SK-N-SH (cell line): ENCODE results near the gene POLR2B. TPM values are rescaled to one million over a fixed set of nuclear protein-coding genes. Genes with fewer than 3 reads are reported as not detected.
A peak's percentile ranks its signal among the peaks of the same experiment; 100 is the strongest.

ENCODE experiments used
- CTCF ChIA-PET: fragments of 300-600, 350-600 bp; formaldehyde crosslinking; extraction: SDS; loops from one replicate; lab custom pipeline; 2021; lab: Yijun Ruan, JAX
- POLR2A ChIA-PET: fragments of 350-600 bp; sonication (Branson Sonifier 250); formaldehyde crosslinking; extraction: SDS; loops from one replicate; lab custom pipeline; 2020; ENCODE audit warnings: antibody characterized with exemption, inconsistent platforms; lab: Yijun Ruan, JAX
- DNase-seq: peaks from one replicate; pipeline ENCODE4 v3.0.0; 2012
- H2AFZ ChIP-seq: fragments of 200-600 bp; sonication (generic); 2 replicates; pipeline ENCODE4 v1.8.1; 2016; ENCODE audit warnings: antibody characterized with exemption, mild to moderate bottlenecking, low read depth
- H3F3A ChIP-seq: fragments of 200-600 bp; sonication (generic); replicated peaks from 2 replicates; pipeline ENCODE3; 2016; ENCODE audit warnings: antibody characterized with exemption, mild to moderate bottlenecking; ENCODE audit not compliant: insufficient read depth
- H3K27ac ChIP-seq, 2 experiments: fragments of 200-500 bp in 1 of 2; fragments of 200-600 bp in 1 of 2; sonication (Bioruptor generic) in 1 of 2; sonication (generic), shearing (Covaris generic) in 1 of 2; 2 replicates each; pipeline versions ENCODE4 v1.5.1 to v1.6.1; 2014 to 2016; ENCODE audit warnings: low read depth in 2 of 2, inconsistent platforms in 1 of 2, low read length in 1 of 2, mild to moderate bottlenecking in 1 of 2, mixed read lengths in 1 of 2
- H3K27me3 ChIP-seq: fragments of 200-600 bp; sonication (generic), shearing (Covaris generic); 2 replicates; pipeline ENCODE4 v1.6.1; 2016; ENCODE audit warnings: mixed run types; ENCODE audit not compliant: insufficient read depth
- H3K36me3 ChIP-seq, 2 experiments: fragments of 200-500 bp in 1 of 2; fragments of 200-600 bp in 1 of 2; sonication (Bioruptor generic) in 1 of 2; sonication (generic) in 1 of 2; replicated peaks in 1 of 2; 2 replicates each; pipeline versions ENCODE3 to v1.5.1; 2014 to 2016; ENCODE audit warnings: low read length in 1 of 2, mild to moderate bottlenecking in 1 of 2; ENCODE audit not compliant: insufficient read depth in 2 of 2, control insufficient read depth in 1 of 2
- H3K4me1 ChIP-seq, 2 experiments: fragments of 200-500 bp in 1 of 2; fragments of 200-600 bp in 1 of 2; sonication (Bioruptor generic) in 1 of 2; sonication (generic), shearing (Covaris generic) in 1 of 2; 2 replicates each; pipeline versions ENCODE4 v1.5.1 to v1.6.1; 2014 to 2016; ENCODE audit warnings: low read depth in 1 of 2, low read length in 1 of 2, mixed run types in 1 of 2; ENCODE audit not compliant: insufficient read depth in 2 of 2, control insufficient read depth in 1 of 2
- H3K4me2 ChIP-seq: fragments of 200-600 bp; sonication (generic), shearing (Covaris generic); 2 replicates; pipeline ENCODE4 v1.6.1; 2017; ENCODE audit warnings: mixed run types
- H3K4me3 ChIP-seq, 2 experiments: fragments of 200-500 bp in 1 of 2; fragments of 200-600 bp in 1 of 2; sonication (Bioruptor generic) in 1 of 2; sonication (generic), shearing (Covaris generic) in 1 of 2; 2 replicates each; pipeline versions ENCODE4 v1.5.1 to v1.8.1; 2014 to 2016; ENCODE audit warnings: low read depth in 2 of 2, inconsistent platforms in 1 of 2, low read length in 1 of 2, mild to moderate bottlenecking in 1 of 2, mixed read lengths in 1 of 2, moderate library complexity in 1 of 2
- H3K79me2 ChIP-seq: fragments of 200-600 bp; sonication (generic); 2 replicates; pipeline ENCODE4 v1.8.1; 2017; ENCODE audit warnings: mild to moderate bottlenecking; ENCODE audit not compliant: insufficient read depth
- H3K9ac ChIP-seq: fragments of 200-600 bp; sonication (generic); 2 replicates; pipeline ENCODE4 v1.6.1; 2017; ENCODE audit warnings: mixed run types
- H3K9me2 ChIP-seq: fragments of 200-600 bp; sonication (generic); 2 replicates; pipeline ENCODE4 v1.6.1; 2017; ENCODE audit warnings: mixed run types
- H3K9me3 ChIP-seq: fragments of 200-600 bp; sonication (generic); 2 replicates; pipeline ENCODE4 v1.6.1; 2017; ENCODE audit warnings: mixed run types, mild to moderate bottlenecking, moderate library complexity
- H4K20me1 ChIP-seq: fragments of 200-600 bp; sonication (generic); 2 replicates; pipeline ENCODE4 v1.6.1; 2017; ENCODE audit warnings: mild to moderate bottlenecking, mixed run types; ENCODE audit not compliant: insufficient read depth
- CHD2 ChIP-seq: fragments of 150-350 bp; IDR thresholded peaks from 2 replicates; pipeline ENCODE4 v1.6.1; 2018; ENCODE audit warnings: low read length; ENCODE audit not compliant: partially characterized antibody
- CTCF ChIP-seq: fragments of 200-600 bp; sonication (generic); IDR thresholded peaks from 2 replicates; pipeline ENCODE4 v1.6.1; 2017; ENCODE audit warnings: antibody characterized with exemption, mild to moderate bottlenecking, moderate library complexity
- ELF1 ChIP-seq: IDR thresholded peaks from 2 replicates; pipeline ENCODE4 v1.4.0; 2012
- EP300 ChIP-seq, 2 experiments: IDR thresholded peaks; 2 replicates each; pipeline versions ENCODE4 v1.4.0 to v1.6.1; 2012; ENCODE audit warnings: borderline replicate concordance in 1 of 2, low read depth in 1 of 2, low read length in 1 of 2
- EZH2phosphoT487 ChIP-seq: fragments of 200-600 bp; sonication (generic); IDR thresholded peaks from 2 replicates; pipeline ENCODE4 v1.6.1; 2017; ENCODE audit warnings: low read depth, mixed run types, mild to moderate bottlenecking, antibody characterized with exemption, moderate library complexity, borderline replicate concordance
- FOSL2 ChIP-seq: IDR thresholded peaks from 2 replicates; pipeline ENCODE4 v1.4.0; 2012; ENCODE audit warnings: low read depth, mild to moderate bottlenecking, moderate library complexity, borderline replicate concordance
- FOXJ3 ChIP-seq: sonication (generic); formaldehyde crosslinking; IDR thresholded peaks from 2 replicates; pipeline ENCODE4 v1.5.1; 2020; ENCODE audit warnings: mild to moderate bottlenecking, missing genetic modification reagents
- MAX ChIP-seq: IDR thresholded peaks from 2 replicates; pipeline ENCODE4 v1.4.0; 2012; ENCODE audit warnings: low read depth
- PBX3 ChIP-seq: IDR thresholded peaks from 2 replicates; pipeline ENCODE4; 2012
- POLR2AphosphoS5 ChIP-seq: IDR thresholded peaks from 2 replicates; pipeline ENCODE4 v1.6.1; 2012; ENCODE audit warnings: low read depth, low read length
- RAD21 ChIP-seq: IDR thresholded peaks from 2 replicates; pipeline ENCODE4 v1.6.1; 2012; ENCODE audit warnings: mild to moderate bottlenecking, low read length
- RCOR1 ChIP-seq: fragments of 150-350 bp; IDR thresholded peaks from 2 replicates; pipeline ENCODE4 v1.6.1; 2017; ENCODE audit warnings: antibody characterized with exemption, low read length
- RXRA ChIP-seq: IDR thresholded peaks from 2 replicates; pipeline ENCODE4 v1.4.0; 2012; ENCODE audit warnings: low read depth, mild to moderate bottlenecking, borderline replicate concordance
- SIN3A ChIP-seq: IDR thresholded peaks from 2 replicates; pipeline ENCODE4 v1.6.1; 2012; ENCODE audit warnings: low read depth, mild to moderate bottlenecking, low read length, moderate library complexity, borderline replicate concordance
- SMC3 ChIP-seq: IDR thresholded peaks from 2 replicates; pipeline ENCODE4 v1.6.1; 2012; ENCODE audit warnings: low read depth, low read length, improper control_type of control experiment
- TCF12 ChIP-seq: IDR thresholded peaks from 2 replicates; pipeline ENCODE4 v1.4.0; 2012
- TEAD4 ChIP-seq: IDR thresholded peaks from 2 replicates; pipeline ENCODE4 v1.4.0; 2012; ENCODE audit warnings: mild to moderate bottlenecking, borderline replicate concordance; ENCODE audit not compliant: insufficient read depth
- USF1 ChIP-seq: IDR thresholded peaks from 2 replicates; pipeline ENCODE4 v1.4.0; 2012; ENCODE audit warnings: low read depth, borderline replicate concordance
- YY1 ChIP-seq: IDR thresholded peaks from 2 replicates; pipeline ENCODE4 v1.4.0; 2012; ENCODE audit warnings: low read depth, mild to moderate bottlenecking
- WGBS: methylation state at CpG from one replicate; pipeline ENCODE4 v1.1.6; 2017; ENCODE audit warnings: low lambda C conversion rate; 5-methylcytosine and 5-hydroxymethylcytosine counted together
- polyA plus RNA-seq, 3 experiments: library from polyadenylated mRNA; depleted of rRNA; stranded (reverse); fragments of >200 nt; gene quantifications; 2 replicates each; pipeline ENCODE4 v1.2.3, GENCODE V29; 2012

Gene POLR2B
- polyA plus RNA-seq, 1 of the 3 experiments (the other 2 are of a cell fraction) = 58.5 TPM

GRCh38 chr4:56976837-56977320, 1.8 kb upstream of the POLR2B start:
- peaks cover 5 to 10% of the 10 kb centered on the region in 2 experiments; a peak in 3 of 4 replicates for H3K4me1 ChIP-seq
- H3K27ac ChIP-seq = peak overlapping the region; percentile 76 to 94
- peak overlapping the region; percentile 90 for H3K9ac ChIP-seq
- H3K27me3 ChIP-seq = no peaks in the 10 kb centered on the region
- peak overlapping the region; percentile 92 for H3K4me2 ChIP-seq
- TF ChIP-seq SIN3A (no peak), EZH2phosphoT487 (no peak), ELF1 (no peak), YY1 (no peak), CTCF (no peak; the same call in 1 of the 2 replicates), FOXJ3 (CRISPR knock-in tag) (no peak), POLR2AphosphoS5 (no peak), RCOR1 (no peak), RAD21 (no peak), SMC3 (no peak), MAX (no peak), EP300 (IDR thresholded peaks at IDR 0.05; ENCODE audit: borderline replicate concordance in 1 of 2, low read depth in 1 of 2, low read length in 1 of 2) (no peak), USF1 (no peak), TCF12 (no peak), RXRA (no peak), PBX3 (no peak), TEAD4 (no peak), CHD2 (no peak), FOSL2 (no peak)
- 0 out of 2 replicates have a peak, but pooled peaks cover 6% of the 10 kb centered on the region for H3K9me3 ChIP-seq
- peak overlapping the region; percentile 78 to 99 for H3K4me3 ChIP-seq
- WGBS = 0% methylated on average over 9 of the region's 46 CpGs
- H3K79me2 ChIP-seq = peaks cover 85% of the 10 kb centered on the region
- H4K20me1 ChIP-seq = peaks cover 35% of the 10 kb centered on the region
- peaks cover 24 to 30% of the 10 kb centered on the region in 2 experiments for H3K36me3 ChIP-seq
- ChIA-PET POLR2A (interaction anchor here (0.8 to 0.9 kb wide), 2 partner anchors 69 to 541 kb away, joined by 3 read pairs; partner anchors contain the start of genes PAICS and REST), CTCF (interaction anchor here (0.8 to 1.9 kb wide), 3 partner anchors 61 to 140 kb away, joined by 3 to 5 read pairs (median 4); no protein-coding TSS in a partner anchor)
- peak; percentile 74 for DNase-seq
- peaks cover 22% of the 10 kb centered on the region for H3F3A ChIP-seq
- H3K9me2 ChIP-seq = no peaks in the 10 kb centered on the region
- peak overlapping the region; percentile 92 for H2AFZ ChIP-seq
